Posterior cingulate gyrus (tissue), 11 donors: ENCODE data around the gene RHBDF2.
A peak's percentile ranks its signal among the peaks of the same experiment; 100 is the strongest.

Source experiments
- DNase-seq, 10 donors: peaks; one replicate each; pipeline versions ENCODE4 v3.0.0 to v3.0.0-alpha.2; 2020 to 2021; ENCODE audit warnings: mixed read lengths in 3 of 10
- intact Hi-C: fragments of 100-400 bp; cut with DNase I; formaldehyde crosslinking; loops from one replicate; pipeline ENCODE4 v1.15.1; 2023

Gene RHBDF2

GRCh38 chr17:76469076-76469990 is 31.9 kb downstream of the RHBDF2 start:
- intact Hi-C loops = no loop called here
- DNase-seq = peak in 1 of 10 donors; percentile 75

GRCh38 chr17:76468634-76469010 is 32.6 kb downstream of the RHBDF2 start:
- DNase-seq = peak in 1 of 10 donors; percentile 42
- intact Hi-C loops = no loop called here

- DNase-seq = peak in 1 of 10 donors; percentile 68
- intact Hi-C loops = no loop called here
These were observed 33.2 kb downstream of the RHBDF2 start for GRCh38 chr17:76467809-76468633.

- DNase-seq = peak in 1 of 10 donors; percentile 66
- intact Hi-C loops = no loop called here
These were observed 33.9 kb downstream of the RHBDF2 start, which contains the start of gene AANAT for GRCh38 chr17:76467366-76467765. TSS of gene AANAT (plus strand) at chr17:76467603. CDS start at chr17:76468747, 1,144 bp downstream.

- DNase-seq = peak in 1 of 10 donors; percentile 73
- intact Hi-C loops = loop anchor here (1.0 kb wide), 1 partner anchor 40 kb away; no protein-coding TSS in a partner anchor
These were observed 34.5 kb downstream of the RHBDF2 start for GRCh38 chr17:76466775-76467130.

GRCh38 chr17:76462556-76463290 is 38.5 kb downstream of the RHBDF2 start:
- DNase-seq = peak in 2 of 10 donors; percentile 67 to 69
- intact Hi-C loops = no loop called here

- peak in 1 of 10 donors; percentile 72 for DNase-seq
- intact Hi-C loops = no loop called here
These were observed 39.3 kb downstream of the RHBDF2 start for GRCh38 chr17:76461765-76462555.

- intact Hi-C loops = no loop called here
These were observed 41.5 kb downstream of the RHBDF2 start for GRCh38 chr17:76459674-76460073.

GRCh38 chr17:76458580-76459490 is 42.4 kb downstream of the RHBDF2 start:
- intact Hi-C loops = no loop called here
- peak in 5 of 10 donors; percentile 26 to 89 (median 59) for DNase-seq

More at GRCh38 chr17:76459674-76460073, 41.5 kb downstream of the RHBDF2 start:
- DNase-seq = peak in 2 of 10 donors; percentile 19 to 50

GRCh38 chr17:76453431-76453743 is 47.8 kb downstream of the RHBDF2 start:
- DNase-seq = no peak
- intact Hi-C loops = loop anchor here (5.0 kb wide), 1 partner anchor 46 kb away; no protein-coding TSS in a partner anchor

- intact Hi-C loops = loop anchor here (5.0 kb wide), 1 partner anchor 46 kb away; no protein-coding TSS in a partner anchor
- DNase-seq = peak; percentile 81 to 99 (median 88)
These were observed 48.4 kb downstream of the RHBDF2 start, which contains the start of gene UBE2O for GRCh38 chr17:76452660-76453430. TSS of gene UBE2O (minus strand) at chr17:76453152. CDS start at chr17:76453141, 11 bp downstream.

- peak in 5 of 10 donors; percentile 26 to 83 (median 74) for DNase-seq
- intact Hi-C loops = loop anchor here (5.0 kb wide), 1 partner anchor 45 kb away; no protein-coding TSS in a partner anchor
These were observed 49.0 kb downstream of the RHBDF2 start for GRCh38 chr17:76452127-76452659.

- peak in 1 of 10 donors; percentile 7 for DNase-seq
- intact Hi-C loops = loop anchor here (5.0 kb wide), 1 partner anchor 44 kb away; no protein-coding TSS in a partner anchor
These were observed 49.7 kb downstream of the RHBDF2 start for GRCh38 chr17:76451506-76451905.

- peak in 1 of 10 donors; percentile 35 for DNase-seq
- intact Hi-C loops = no loop called here
These were observed 52.1 kb downstream of the RHBDF2 start for GRCh38 chr17:76449126-76449525.

- peak in 1 of 10 donors; percentile 49 for DNase-seq
These were observed 53.1 kb downstream of the RHBDF2 start for GRCh38 chr17:76447931-76448652.

More at GRCh38 chr17:76447931-76448652, 53.1 kb downstream of the RHBDF2 start:
- intact Hi-C loops = no loop called here
